Measurements from ENCODE around the gene TMEM43.
A peak's percentile ranks its signal among the peaks of the same experiment; 100 is the strongest.

The TMEM43 gene

GRCh38 chr3:14172496-14172895, 47.6 kb downstream of the TMEM43 start:
- in situ Hi-C loops (cut with MboI; ENCODE audit: low sequenced_read_pairs, unreplicated experiment): no loop called here

GRCh38 chr3:14174483-14174882, 49.6 kb downstream of the TMEM43 start:
- in situ Hi-C loops (cut with MboI; ENCODE audit: low sequenced_read_pairs, unreplicated experiment): no loop called here
- TF ChIP-seq CTCF (IDR thresholded peaks at IDR 0.05; ENCODE audit: borderline replicate concordance, control extremely low read depth, extremely low read depth, insufficient read depth, missing control alignments): no peak
- DNase-seq (ENCODE audit: low spot score): no peak

More at GRCh38 chr3:14172496-14172895, 47.6 kb downstream of the TMEM43 start:
- TF ChIP-seq CTCF (IDR thresholded peaks at IDR 0.05; ENCODE audit: borderline replicate concordance, control extremely low read depth, extremely low read depth, insufficient read depth, missing control alignments): no peak
- no peak for DNase-seq (ENCODE audit: low spot score)

- DNase-seq (ENCODE audit: low spot score): no peak
- TF ChIP-seq CTCF (IDR thresholded peaks at IDR 0.05; ENCODE audit: borderline replicate concordance, control extremely low read depth, extremely low read depth, insufficient read depth, missing control alignments): no peak
- in situ Hi-C loops (cut with MboI; ENCODE audit: low sequenced_read_pairs, unreplicated experiment): no loop called here
Measured at GRCh38 chr3:14175383-14176037, 50.7 kb downstream of the TMEM43 start.

GRCh38 chr3:14177580-14178246, 52.9 kb downstream of the TMEM43 start:
- in situ Hi-C loops (cut with MboI; ENCODE audit: low sequenced_read_pairs, unreplicated experiment): no loop called here
- DNase-seq (ENCODE audit: low spot score): no peak
- no peak for TF ChIP-seq CTCF (IDR thresholded peaks at IDR 0.05; ENCODE audit: borderline replicate concordance, control extremely low read depth, extremely low read depth, insufficient read depth, missing control alignments)

- peak; percentile 94 for DNase-seq (ENCODE audit: low spot score)
- no peak for TF ChIP-seq CTCF (IDR thresholded peaks at IDR 0.05; ENCODE audit: borderline replicate concordance, control extremely low read depth, extremely low read depth, insufficient read depth, missing control alignments)
- in situ Hi-C loops (cut with MboI; ENCODE audit: low sequenced_read_pairs, unreplicated experiment): no loop called here
Measured at GRCh38 chr3:14178247-14179113, 53.6 kb downstream of the TMEM43 start, which contains the start of the genes LSM3 and XPC. TSS of gene LSM3 (plus strand) at chr3:14178817. CDS start at chr3:14178861, 44 bp downstream. TSS of gene XPC (minus strand) at chr3:14178601. CDS start at chr3:14178568, 33 bp downstream.

- in situ Hi-C loops (cut with MboI; ENCODE audit: low sequenced_read_pairs, unreplicated experiment): no loop called here
- DNase-seq (ENCODE audit: low spot score): no peak
- TF ChIP-seq CTCF (IDR thresholded peaks at IDR 0.05; ENCODE audit: borderline replicate concordance, control extremely low read depth, extremely low read depth, insufficient read depth, missing control alignments): no peak
Measured at GRCh38 chr3:14179114-14179465, 54.2 kb downstream of the TMEM43 start.

Measured in GM13976 (cell line).